ENCODE measurements around the gene POT1.
"Not testable (repeated sequence)": the region's sequence is repeated elsewhere in the genome, so short reads cannot be mapped to it uniquely, and the experiment has no call there.

The POT1 gene

GRCh38 chr7:124929467-124930172 is at the start of gene POT1:
Gene POT1 (minus strand): TSS chr7:124929825. CDS start chr7:124897173, 32,652 bp downstream.
- peak; percentile 39 for DNase-seq

GRCh38 chr7:124975131-124975530 is 45.5 kb upstream of the POT1 start:
- DNase-seq: not testable (repeated sequence)

DNA sequence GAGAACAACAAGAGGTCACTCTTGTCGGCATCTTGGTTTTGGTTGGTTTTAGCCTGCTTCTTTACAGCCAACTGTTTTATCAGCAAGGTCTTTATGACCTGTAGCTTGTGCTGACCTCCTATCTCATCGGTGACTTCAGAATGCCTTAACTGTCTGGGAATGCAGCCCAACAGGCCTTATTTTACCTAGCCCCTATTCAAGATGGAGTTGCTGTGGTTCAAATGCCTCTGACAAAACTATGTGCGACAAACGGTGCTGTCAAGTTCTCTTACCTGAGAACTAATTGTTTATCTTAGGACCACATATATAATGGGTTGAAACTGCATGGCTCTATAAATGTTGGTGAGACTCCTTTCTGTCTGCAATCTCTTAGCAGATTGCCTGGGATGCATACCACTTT is 35.9 kb upstream of the POT1 start:
- no peak for DNase-seq

DNA sequence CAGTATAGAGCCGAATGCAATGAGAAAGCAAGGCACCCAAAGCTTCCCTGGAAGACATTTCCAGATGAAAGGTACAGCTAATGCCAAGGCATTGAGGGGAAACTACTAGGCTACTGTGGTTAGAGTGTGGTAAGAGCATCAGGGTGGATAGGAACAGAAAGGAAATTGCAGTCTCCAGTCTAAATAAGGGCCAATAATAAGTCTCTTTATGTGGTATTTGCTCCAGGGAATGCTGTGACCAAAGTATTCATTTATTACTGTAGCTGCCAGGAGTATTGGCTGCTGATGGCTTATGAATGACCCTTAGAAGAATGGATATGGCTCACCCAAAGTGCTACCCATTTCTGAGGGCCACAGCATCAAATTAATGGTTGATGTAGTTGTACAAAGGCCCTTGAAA is 30.1 kb upstream of the POT1 start:
- no peak for DNase-seq

DNA sequence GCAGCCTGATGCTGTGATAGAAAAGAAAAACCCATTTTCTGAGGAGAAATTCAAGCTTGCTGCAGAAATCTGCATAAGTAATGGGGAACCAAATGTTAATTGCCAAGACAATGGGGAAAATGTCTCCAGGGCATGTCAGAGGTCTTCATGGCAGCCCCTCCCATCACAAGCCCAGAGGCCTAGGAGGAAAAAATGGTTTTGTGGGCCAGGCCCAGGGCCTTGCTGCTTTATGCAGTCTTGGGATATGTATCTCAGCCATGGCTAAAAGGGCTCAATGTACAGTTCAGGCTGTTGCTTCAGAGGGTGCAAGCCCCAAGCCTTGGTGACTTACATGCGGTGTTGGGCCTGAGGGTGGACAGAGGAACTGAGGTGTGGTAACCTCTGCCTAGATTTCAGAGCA is 28.3 kb upstream of the POT1 start:
- not testable (repeated sequence) for DNase-seq

DNA sequence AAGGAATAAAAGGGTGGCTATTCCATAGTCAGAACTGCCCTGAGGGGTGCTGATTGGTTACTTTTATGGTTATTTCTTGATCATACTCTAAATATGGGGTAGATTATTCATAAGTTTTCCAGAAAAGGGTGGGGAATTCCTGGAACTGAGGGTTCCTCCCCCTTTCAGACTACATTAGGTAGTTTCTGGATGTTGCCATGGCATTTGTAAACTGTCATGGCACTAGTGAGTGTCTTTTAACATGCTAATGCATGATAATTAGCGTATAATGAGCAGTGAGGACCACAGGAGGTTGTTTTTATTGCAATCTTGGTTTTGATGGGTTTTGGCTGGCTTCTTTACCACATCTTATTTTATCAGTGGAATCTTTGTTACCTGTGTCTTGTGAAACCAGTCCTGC is 26.5 kb upstream of the POT1 start:
- DNase-seq: no peak

DNA sequence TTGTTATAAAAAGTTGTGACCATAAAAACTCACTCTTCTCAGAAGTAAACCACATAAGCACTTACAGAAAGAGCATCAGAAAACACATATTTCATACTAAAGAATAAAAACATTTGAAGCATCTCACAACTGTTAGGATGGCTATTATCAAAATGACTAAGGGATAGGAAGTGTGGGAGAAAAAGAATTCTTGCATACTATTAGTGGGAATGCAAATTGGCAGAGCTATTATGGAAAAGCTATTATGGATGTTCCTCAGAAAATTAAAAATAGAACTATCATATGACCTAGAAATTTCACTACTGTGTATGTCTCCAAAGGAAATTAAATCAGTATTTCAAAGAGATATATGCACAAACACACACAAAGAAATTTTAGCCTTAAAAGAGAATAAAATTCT is 25.2 kb upstream of the POT1 start:
- DNase-seq: no peak

DNA sequence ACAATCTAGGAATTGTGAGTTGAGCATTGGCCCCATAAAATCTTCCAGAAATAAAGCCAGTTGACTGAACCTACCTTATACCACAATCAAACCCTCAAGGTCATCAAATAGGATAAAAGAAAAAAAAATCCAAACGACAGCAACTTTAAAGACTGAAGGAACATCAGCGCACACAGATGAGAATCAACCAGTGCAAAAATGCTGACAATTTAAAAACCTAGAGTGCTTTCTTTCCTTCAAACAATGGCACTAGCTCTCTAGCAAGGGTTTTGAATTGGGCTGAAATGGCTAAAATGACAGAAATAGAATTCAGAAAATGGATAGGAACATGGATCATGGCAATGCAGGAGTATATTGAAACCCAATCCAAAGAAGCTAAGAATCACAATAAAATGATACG is 16.1 kb upstream of the POT1 start:
- DNase-seq: no peak

DNA sequence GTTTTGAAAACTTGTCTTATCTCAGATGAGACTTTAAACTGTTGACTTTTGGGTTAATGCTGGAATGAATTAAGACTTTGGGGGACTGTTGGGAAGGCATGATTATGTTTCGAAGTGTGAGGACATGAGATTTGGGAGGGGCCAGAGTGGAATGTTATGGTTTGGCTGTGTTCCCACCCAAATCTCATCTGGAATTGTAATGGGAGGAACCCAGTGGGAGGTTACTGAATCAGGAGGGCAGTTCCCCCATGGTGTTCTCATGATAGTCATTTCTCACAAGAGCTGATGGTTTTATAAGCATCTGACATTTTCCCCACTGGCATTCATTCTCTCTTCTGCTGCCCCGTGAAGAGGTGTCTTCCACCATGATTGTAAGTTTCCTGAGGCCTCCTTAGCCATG is 13.8 kb upstream of the POT1 start:
- DNase-seq: no peak

DNA sequence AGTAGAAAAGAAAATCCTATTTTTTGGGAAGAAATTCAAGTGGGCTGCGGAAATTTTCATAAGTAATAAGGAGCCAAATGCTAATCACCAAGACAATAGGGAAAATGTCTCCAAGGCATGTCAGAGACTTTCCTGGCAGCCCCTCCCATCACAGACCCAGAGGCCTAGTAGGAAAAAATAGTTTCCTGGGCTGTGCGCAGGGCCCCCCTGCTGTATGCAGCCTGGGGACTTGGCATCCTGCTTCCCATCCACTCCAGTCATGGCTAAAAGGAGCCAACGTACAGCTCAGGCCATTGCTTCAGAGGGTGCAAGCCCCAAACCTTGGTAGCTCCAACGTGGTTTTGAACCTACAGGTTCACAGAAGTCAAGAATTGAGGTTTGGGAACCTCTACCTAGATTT is 12.8 kb upstream of the POT1 start:
- DNase-seq: no peak

GRCh38 chr7:124940306-124940705 is 10.7 kb upstream of the POT1 start:
- no peak for DNase-seq

GRCh38 chr7:124938128-124938527 is 8.5 kb upstream of the POT1 start:
- DNase-seq: no peak

DNA sequence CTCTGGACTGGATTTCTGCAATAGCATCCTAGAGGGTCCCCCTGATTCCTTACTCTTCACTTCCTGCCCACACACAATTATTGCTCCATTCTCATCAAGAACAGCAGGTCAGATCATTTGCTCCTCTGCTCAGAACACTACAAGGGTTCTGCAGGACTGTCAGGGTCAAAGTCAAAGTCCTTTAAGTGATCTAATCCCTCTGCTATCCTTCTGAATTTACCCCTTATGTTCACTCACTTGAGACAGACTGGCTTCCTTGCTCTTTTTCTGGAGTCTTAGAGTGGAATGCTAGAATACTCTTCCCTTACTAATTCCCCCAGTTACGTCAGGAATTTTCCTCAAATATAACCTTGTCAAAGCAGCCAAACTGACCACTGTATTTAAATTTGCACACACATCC is 7.5 kb upstream of the POT1 start:
- DNase-seq: no peak

DNA sequence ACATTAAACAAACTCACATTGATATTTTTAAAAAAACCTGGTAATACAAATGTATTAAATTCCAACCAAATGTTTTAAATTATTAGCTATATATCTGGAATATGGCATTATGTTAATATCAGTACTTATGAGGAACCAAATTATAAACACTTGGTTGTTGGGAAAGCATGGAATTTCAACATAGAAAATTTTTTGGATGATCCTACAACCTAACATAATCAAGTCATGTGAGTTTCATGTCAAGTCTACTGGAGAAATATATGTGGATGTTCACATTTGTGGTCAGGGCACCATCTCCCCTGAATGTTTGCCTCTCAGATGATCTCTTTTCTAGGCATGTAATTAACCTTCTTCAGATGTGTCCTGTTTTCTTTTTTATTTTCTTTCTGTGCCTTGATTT is 5.2 kb upstream of the POT1 start:
- DNase-seq: no peak

- DNase-seq: no peak
Observed at GRCh38 chr7:124930655-124931597, 1.3 kb upstream of the POT1 start.

GRCh38 chr7:124930173-124930623 is 573 bp upstream of the POT1 start:
- DNase-seq: no peak

DNA sequence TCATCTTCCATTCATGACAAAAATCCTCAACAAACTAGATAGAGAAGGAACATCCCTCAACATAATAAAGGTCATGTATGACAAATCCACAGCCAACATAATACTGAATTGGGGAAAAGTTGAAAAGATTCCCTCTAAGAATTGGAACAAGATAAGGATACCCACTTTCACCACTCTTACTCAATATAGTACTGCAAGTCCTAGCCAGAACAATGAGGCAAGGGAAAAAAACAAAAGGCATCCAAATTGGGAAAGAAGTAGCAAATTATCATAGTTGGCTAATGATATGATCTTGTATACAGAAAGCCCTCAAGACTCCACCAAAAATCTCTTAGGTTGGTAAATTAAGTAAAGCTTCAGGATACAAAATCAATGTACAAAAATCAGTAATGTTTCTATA is 4.7 kb downstream of the POT1 start:
- no peak for DNase-seq

DNA sequence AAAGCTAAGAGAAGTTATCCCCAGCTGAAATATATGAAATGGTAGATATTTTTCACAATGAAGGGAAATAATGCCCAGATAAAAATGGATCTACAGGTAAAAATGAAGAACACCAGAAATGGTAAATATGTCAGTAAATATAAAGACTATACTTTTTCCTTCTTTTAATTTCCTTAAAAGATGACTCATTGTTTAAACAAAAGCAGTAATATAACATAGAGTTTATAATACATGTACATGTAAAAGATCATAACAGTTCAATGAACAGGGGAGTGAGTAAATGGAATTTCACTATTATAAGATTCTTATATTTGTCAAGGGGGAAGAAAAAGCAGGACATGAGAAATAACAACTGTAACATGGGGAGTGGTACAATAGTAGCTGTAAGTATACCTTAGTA is 7.4 kb downstream of the POT1 start:
- DNase-seq: no peak

DNA sequence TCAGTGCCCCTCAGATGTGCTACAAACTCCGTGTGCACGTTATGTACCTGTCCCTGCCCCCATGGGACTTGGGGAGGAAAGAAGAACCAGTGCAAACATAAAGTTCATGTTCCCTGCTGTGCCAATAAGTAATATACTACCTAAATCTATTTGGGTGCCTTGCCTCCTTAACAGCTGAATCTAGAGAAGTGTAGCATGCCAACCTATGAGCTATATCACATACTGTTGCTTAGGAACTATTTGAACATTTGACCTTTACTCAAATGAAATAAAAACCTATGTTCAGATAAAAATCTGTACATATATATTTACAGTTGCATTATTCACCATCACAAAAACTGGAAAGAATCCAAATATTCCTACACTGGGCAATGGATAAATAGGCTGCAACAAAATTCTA is 9.8 kb downstream of the POT1 start:
- no peak for DNase-seq

DNA sequence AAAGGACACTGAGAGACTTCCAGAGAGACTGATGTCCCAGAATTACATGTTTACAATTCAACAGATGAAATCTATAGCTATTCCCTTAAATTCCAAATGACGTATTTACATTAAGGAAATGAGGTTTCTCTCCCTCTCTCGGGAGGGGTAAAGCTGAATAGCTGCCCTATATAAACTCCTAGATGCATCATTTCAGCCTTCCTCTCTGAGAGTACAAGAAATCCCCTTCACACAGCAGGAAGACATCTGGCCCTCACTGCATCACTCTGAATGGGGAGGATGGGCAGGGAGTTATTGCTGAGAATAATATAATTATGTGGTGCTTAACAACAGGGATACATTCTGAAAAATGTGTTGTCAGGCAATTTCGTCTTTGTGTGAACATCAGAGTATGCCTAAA is 11.0 kb downstream of the POT1 start:
- DNase-seq: no peak

DNA sequence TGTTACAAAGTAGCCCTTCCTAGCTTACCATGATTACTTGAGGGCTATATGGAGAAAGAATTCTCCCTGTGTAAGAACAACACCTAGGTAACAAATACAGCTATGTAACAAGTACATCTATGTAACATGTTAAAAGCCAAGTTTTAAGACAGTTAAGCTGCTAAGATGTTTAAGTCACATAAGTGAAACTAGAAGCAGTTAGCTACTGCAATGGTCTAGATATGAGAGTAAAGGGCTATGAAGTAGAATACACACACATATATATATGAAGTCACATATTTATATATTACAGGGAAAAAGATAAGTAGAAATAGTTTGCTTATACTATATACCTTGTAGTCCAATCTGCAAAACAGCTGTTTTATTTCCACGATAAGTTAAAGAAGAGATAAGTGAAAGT is 14.4 kb downstream of the POT1 start:
- DNase-seq: no peak

- no peak for DNase-seq
Observed at GRCh38 chr7:124914298-124914697, 15.3 kb downstream of the POT1 start.

DNA sequence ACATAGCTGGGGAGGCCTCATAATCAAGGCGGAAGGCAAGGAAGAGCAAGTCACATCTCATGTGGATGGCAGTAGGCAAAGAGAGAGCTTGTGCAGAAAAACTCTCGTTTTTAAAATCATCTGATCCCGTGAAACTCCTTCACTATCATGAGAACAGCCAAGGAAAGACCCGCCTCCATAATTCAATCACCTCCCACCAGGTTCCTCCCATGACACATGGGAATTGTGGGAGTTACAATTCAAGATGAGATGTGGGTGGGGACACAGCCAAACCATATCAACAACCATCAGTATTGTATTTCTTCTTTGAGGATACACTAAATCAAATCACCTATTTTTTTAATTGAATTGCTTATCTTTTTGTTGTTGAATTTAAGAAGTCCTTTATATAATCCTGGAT is 16.7 kb downstream of the POT1 start:
- no peak for DNase-seq

DNA sequence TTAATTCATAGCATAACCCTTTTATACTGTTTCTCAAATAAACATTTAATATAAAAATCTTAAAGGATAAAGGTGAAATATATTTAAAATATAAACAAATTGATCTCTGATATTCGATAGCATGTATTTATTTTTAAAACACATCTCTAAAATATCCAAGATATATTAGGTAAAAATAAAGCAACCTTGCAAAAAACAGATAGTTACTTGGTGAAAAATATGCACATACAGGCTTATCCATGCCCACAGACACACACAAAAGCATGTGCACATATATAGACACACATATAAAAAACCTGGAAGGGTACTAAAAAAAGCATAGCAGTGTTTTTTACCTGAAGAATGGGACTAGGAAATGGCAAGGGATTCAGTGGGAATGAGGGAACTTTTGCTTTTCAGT is 19.8 kb downstream of the POT1 start:
- no peak for DNase-seq
